ENCODE measurements around the gene ELMO1.

DNA sequence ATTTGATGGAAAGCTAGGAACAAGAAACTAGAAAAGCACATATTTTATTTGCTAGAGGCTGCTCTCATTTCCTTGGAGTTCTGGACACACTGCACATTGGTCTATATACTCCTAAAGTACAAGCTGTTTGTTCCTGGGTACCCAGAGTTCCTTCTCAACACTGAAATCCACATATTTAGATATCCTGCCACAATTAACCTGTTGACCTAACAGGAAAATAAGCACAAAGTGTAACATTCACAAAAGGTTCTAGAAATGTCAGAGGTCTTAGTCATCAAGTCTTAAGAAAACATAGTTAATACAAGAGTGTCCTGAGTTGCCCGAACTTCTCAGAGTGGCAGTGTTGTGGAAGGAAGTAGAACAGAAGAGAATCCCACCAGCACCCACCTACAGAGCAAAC, 115.6 kb downstream of the ELMO1 start:
- TF ChIP-seq, protein P1, sequence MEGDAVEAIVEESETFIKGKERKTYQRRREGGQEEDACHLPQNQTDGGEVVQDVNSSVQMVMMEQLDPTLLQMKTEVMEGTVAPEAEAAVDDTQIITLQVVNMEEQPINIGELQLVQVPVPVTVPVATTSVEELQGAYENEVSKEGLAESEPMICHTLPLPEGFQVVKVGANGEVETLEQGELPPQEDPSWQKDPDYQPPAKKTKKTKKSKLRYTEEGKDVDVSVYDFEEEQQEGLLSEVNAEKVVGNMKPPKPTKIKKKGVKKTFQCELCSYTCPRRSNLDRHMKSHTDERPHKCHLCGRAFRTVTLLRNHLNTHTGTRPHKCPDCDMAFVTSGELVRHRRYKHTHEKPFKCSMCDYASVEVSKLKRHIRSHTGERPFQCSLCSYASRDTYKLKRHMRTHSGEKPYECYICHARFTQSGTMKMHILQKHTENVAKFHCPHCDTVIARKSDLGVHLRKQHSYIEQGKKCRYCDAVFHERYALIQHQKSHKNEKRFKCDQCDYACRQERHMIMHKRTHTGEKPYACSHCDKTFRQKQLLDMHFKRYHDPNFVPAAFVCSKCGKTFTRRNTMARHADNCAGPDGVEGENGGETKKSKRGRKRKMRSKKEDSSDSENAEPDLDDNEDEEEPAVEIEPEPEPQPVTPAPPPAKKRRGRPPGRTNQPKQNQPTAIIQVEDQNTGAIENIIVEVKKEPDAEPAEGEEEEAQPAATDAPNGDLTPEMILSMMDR (IDR thresholded peaks at IDR 0.05; ENCODE audit: borderline replicate concordance, extremely low read depth, low read length, poor library complexity, severe bottlenecking), result no peak
- no peak for TF ChIP-seq EZH2 (IDR thresholded peaks at IDR 0.05; ENCODE audit: borderline replicate concordance, low read depth, low read length, severe bottlenecking)

Measured in DND-41 (cell line).